ENCODE data around the gene PIP5K1C.
A peak's percentile ranks its signal among the peaks of the same experiment; 100 is the strongest.

PIP5K1C gene

DNA sequence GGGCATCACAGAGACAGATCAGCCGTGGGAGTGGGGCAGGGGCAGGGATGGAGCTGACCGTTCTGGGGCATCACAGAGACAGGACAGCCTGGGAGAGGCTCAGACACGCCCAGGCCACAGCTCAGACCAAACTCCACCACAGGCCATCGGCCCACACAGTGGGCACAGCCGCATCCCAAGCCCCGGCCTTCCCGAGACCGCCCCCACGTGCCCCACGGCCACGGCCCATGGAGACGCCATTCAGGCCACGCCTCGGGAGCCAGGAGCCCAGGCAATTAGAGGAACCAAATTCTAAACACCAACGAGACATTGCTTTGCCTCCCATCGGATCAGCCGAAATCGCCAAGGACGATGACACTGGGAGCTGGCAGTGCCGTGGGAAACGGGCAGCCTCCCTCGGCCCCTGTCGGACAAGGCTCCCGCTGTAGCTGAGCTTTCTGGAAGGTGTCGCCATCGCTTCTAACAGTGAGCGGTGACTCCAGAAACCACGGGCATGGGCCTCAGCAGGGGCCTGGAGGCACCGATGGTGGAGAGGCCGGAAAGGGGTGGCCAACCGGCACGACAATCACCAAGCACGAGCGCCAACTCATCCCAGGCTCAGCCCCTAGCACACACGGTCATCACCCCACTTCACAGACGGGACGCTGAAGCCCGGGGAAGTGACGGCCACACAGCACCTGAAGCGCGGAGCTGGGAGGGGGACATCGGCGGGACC, 2.4 kb downstream of the PIP5K1C start:
- Histone ChIP-seq H3K4me3 (ENCODE audit: low read depth in 1 of 2, low read length in 2 of 2) (no peak overlapping the region), H3K9me3 (ENCODE audit: insufficient read depth, low read length, severe bottlenecking) (no peaks in the 10 kb centered on the region), H3K36me3 (ENCODE audit: insufficient read depth, low read length) (peaks cover 5% of the 10 kb centered on the region; the same call in 1 of the 2 replicates), H3K79me2 (ENCODE audit: insufficient read depth, low read length) (peaks cover 69% of the 10 kb centered on the region), H3K4me2 (ENCODE audit: insufficient read depth, low read length) (peak overlapping the region; percentile 99; the same call in 1 of the 2 replicates), H2AFZ (ENCODE audit: low read depth, low read length) (no peak overlapping the region), H4K20me1 (ENCODE audit: insufficient read depth, low read length) (peaks cover 60% of the 10 kb centered on the region), H3K27ac (ENCODE audit: low read length) (no peak overlapping the region), H3K27me3 (ENCODE audit: insufficient read depth, low read length, poor library complexity) (no peaks in the 10 kb centered on the region), H3K9ac (ENCODE audit: low read depth, low read length) (peak overlapping the region; percentile 7; the same call in 1 of the 2 replicates), H3K4me1 (ENCODE audit: insufficient read depth, low read length) (peaks cover 27% of the 10 kb centered on the region)
- TF ChIP-seq, protein P1, sequence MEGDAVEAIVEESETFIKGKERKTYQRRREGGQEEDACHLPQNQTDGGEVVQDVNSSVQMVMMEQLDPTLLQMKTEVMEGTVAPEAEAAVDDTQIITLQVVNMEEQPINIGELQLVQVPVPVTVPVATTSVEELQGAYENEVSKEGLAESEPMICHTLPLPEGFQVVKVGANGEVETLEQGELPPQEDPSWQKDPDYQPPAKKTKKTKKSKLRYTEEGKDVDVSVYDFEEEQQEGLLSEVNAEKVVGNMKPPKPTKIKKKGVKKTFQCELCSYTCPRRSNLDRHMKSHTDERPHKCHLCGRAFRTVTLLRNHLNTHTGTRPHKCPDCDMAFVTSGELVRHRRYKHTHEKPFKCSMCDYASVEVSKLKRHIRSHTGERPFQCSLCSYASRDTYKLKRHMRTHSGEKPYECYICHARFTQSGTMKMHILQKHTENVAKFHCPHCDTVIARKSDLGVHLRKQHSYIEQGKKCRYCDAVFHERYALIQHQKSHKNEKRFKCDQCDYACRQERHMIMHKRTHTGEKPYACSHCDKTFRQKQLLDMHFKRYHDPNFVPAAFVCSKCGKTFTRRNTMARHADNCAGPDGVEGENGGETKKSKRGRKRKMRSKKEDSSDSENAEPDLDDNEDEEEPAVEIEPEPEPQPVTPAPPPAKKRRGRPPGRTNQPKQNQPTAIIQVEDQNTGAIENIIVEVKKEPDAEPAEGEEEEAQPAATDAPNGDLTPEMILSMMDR (IDR thresholded peaks at IDR 0.05; ENCODE audit: borderline replicate concordance, extremely low read depth, low read length, poor library complexity, severe bottlenecking): no peak
- TF ChIP-seq EZH2 (IDR thresholded peaks at IDR 0.05; ENCODE audit: borderline replicate concordance, low read depth, low read length, severe bottlenecking): no peak
- ATAC-seq (ENCODE audit: insufficient read depth, low read depth): no peak
- DNase-seq: no peak

DNA sequence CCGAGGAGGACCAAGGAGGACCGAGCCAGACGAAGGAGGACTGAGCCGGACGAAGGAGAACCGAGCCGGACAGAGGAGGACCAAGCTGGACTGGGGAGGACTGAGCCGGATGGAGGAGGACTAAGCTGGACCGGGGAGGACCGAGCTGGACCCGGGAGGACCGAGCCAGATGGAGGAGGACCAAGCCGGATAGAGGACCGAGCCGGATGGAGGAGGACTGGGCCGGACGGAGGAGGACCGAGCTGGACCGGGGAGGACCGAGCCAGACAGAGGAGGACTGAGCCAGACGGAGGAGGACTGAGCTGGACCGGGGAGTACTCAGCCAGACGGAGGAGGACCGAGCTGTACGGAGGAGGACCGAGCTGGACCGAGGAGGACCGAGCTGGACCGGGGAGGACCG, 3.2 kb downstream of the PIP5K1C start:
- H2AFZ ChIP-seq (ENCODE audit: low read depth, low read length): no peak overlapping the region
- no peak overlapping the region for H3K4me3 ChIP-seq (ENCODE audit: low read depth in 1 of 2, low read length in 2 of 2)
- DNase-seq (no peak), ATAC-seq (ENCODE audit: insufficient read depth, low read depth) (no peak)
- peaks cover 27% of the 10 kb centered on the region for H3K4me1 ChIP-seq (ENCODE audit: insufficient read depth, low read length)
- H4K20me1 ChIP-seq (ENCODE audit: insufficient read depth, low read length): peaks cover 67% of the 10 kb centered on the region
- H3K9me3 ChIP-seq (ENCODE audit: insufficient read depth, low read length, severe bottlenecking): no peaks in the 10 kb centered on the region
- H3K4me2 ChIP-seq (ENCODE audit: insufficient read depth, low read length): 0 out of 2 replicates have a peak overlapping the region, but pooled peaks have one; percentile 99
- H3K27me3 ChIP-seq (ENCODE audit: insufficient read depth, low read length, poor library complexity): no peaks in the 10 kb centered on the region
- TF ChIP-seq, protein P1 (IDR thresholded peaks at IDR 0.05; ENCODE audit: borderline replicate concordance, extremely low read depth, low read length, poor library complexity, severe bottlenecking): no peak
- TF ChIP-seq EZH2 (IDR thresholded peaks at IDR 0.05; ENCODE audit: borderline replicate concordance, low read depth, low read length, severe bottlenecking): no peak
- H3K27ac ChIP-seq (ENCODE audit: low read length): no peak overlapping the region
- no peak overlapping the region for H3K9ac ChIP-seq (ENCODE audit: low read depth, low read length)
- H3K79me2 ChIP-seq (ENCODE audit: insufficient read depth, low read length): peaks cover 76% of the 10 kb centered on the region
- peaks cover 5% of the 10 kb centered on the region; the same call in 1 of the 2 replicates for H3K36me3 ChIP-seq (ENCODE audit: insufficient read depth, low read length)

DNA sequence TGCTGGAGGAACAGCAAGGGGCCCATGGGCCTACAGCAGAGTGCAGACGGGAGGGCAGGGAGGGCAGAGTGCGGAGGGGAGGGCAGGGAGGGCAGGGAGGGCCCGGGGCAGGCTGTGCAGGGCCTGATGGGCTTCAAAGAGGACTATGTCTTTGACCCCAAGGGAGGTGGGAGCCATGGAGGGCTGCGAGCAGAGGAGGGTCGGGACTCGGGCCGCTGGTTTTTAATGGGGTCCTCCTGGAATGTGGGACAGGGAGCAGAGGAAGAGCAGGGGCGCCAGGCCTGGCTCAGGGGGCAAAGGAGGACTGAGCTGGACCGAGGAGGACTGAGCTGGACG, 3.6 kb downstream of the PIP5K1C start:
- Histone ChIP-seq H3K27me3 (ENCODE audit: insufficient read depth, low read length, poor library complexity) (no peaks in the 10 kb centered on the region), H3K9ac (ENCODE audit: low read depth, low read length) (no peak overlapping the region), H2AFZ (ENCODE audit: low read depth, low read length) (no peak overlapping the region), H3K9me3 (ENCODE audit: insufficient read depth, low read length, severe bottlenecking) (no peaks in the 10 kb centered on the region), H3K4me2 (ENCODE audit: insufficient read depth, low read length) (no peak overlapping the region), H3K4me3 (ENCODE audit: low read depth in 1 of 2, low read length in 2 of 2) (no peak overlapping the region), H3K4me1 (ENCODE audit: insufficient read depth, low read length) (peaks cover 27% of the 10 kb centered on the region), H3K27ac (ENCODE audit: low read length) (no peak overlapping the region), H3K36me3 (ENCODE audit: insufficient read depth, low read length) (peaks cover 5% of the 10 kb centered on the region; the same call in 1 of the 2 replicates), H3K79me2 (ENCODE audit: insufficient read depth, low read length) (peaks cover 80% of the 10 kb centered on the region), H4K20me1 (ENCODE audit: insufficient read depth, low read length) (peaks cover 72% of the 10 kb centered on the region)
- no peak for TF ChIP-seq EZH2 (IDR thresholded peaks at IDR 0.05; ENCODE audit: borderline replicate concordance, low read depth, low read length, severe bottlenecking)
- TF ChIP-seq, protein P1 (IDR thresholded peaks at IDR 0.05; ENCODE audit: borderline replicate concordance, extremely low read depth, low read length, poor library complexity, severe bottlenecking): no peak
- ATAC-seq (ENCODE audit: insufficient read depth, low read depth) (no peak), DNase-seq (no peak)
